Natural killer cell (primary cell): ENCODE data around the gene FGF16. TPM values are rescaled to one million over a fixed set of nuclear protein-coding genes. Genes with fewer than 3 reads are reported as not detected.

Experiments used
- ATAC-seq, 3 donors: fragments of 150-1000 bp in 2 of 3; fragments of 200-7000 bp in 1 of 3; cut with Tn5 transposase; 1 replicate in 1 of 3; 2 replicates in 2 of 3; pipeline ENCODE4 v1.10.0; 2021; ENCODE audit warnings: mild to moderate bottlenecking in 2 of 3, moderate library complexity in 2 of 3
- DNase-seq, 2 donors: peaks; one replicate each; pipeline versions ENCODE4 v3.0.0 to v3.0.0-alpha.2; 2013 to 2021; ENCODE audit warnings: mixed read lengths in 1 of 2
- H3K27ac ChIP-seq: one replicate; pipeline ENCODE4 v1.5.1; 2013; ENCODE audit warnings: mild to moderate bottlenecking, low read length
- H3K27me3 ChIP-seq: one replicate; pipeline ENCODE4 v1.6.1; 2013; ENCODE audit warnings: low read length; ENCODE audit not compliant: control insufficient read depth, insufficient read depth
- H3K36me3 ChIP-seq: one replicate; pipeline ENCODE4 v1.6.1; 2013; ENCODE audit warnings: low read length; ENCODE audit not compliant: control insufficient read depth, insufficient read depth
- H3K4me1 ChIP-seq: one replicate; pipeline ENCODE4 v1.6.1; 2013; ENCODE audit warnings: low read length; ENCODE audit not compliant: control insufficient read depth, insufficient read depth
- H3K4me3 ChIP-seq: one replicate; pipeline ENCODE4 v1.5.1; 2013; ENCODE audit warnings: low read length
- H3K9me3 ChIP-seq: one replicate; pipeline ENCODE4 v1.6.1; 2013; ENCODE audit warnings: low read length; ENCODE audit not compliant: control insufficient read depth, insufficient read depth
- H3K27ac Mint-ChIP-seq, 2 donors: one replicate each; pipeline ENCODE4 v1.8.0; 2022; ENCODE audit warnings: mild to moderate bottlenecking in 2 of 2, mixed read lengths in 2 of 2, moderate library complexity in 1 of 2
- H3K27me3 Mint-ChIP-seq, 2 donors: one replicate each; pipeline ENCODE4 v1.8.0; 2022; ENCODE audit warnings: low read depth in 2 of 2, mixed read lengths in 2 of 2
- H3K36me3 Mint-ChIP-seq: one replicate; pipeline ENCODE4 v1.8.0; 2022; ENCODE audit warnings: mixed read lengths
- H3K4me1 Mint-ChIP-seq, 2 donors: one replicate each; pipeline ENCODE4 v1.8.0; 2022; ENCODE audit warnings: mixed read lengths in 2 of 2
- H3K4me3 Mint-ChIP-seq: one replicate; pipeline ENCODE4 v1.8.0; 2022; ENCODE audit warnings: mild to moderate bottlenecking, moderate library complexity, mixed read lengths
- H3K9me3 Mint-ChIP-seq, 2 donors: one replicate each; pipeline ENCODE4 v1.8.0; 2022; ENCODE audit warnings: mixed read lengths in 2 of 2
- WGBS: methylation state at CpG from one replicate; pipeline ENCODE4 v1.1.7; 2013; ENCODE audit warnings: missing lambda C conversion rate; ENCODE audit not compliant: insufficient coverage; 5-methylcytosine and 5-hydroxymethylcytosine counted together
- intact Hi-C: fragments of 100-400 bp; cut with micrococcal nuclease; formaldehyde crosslinking; loops from one replicate; pipeline ENCODE4 v1.14.2; 2022
- total RNA-seq, 4 donors: library from RNA; stranded (reverse); fragments of 120-200 nt in 1 of 4; gene quantifications; one replicate each; pipeline versions ENCODE4 v1.2.3 to v1.2.4, GENCODE V29; 2013 to 2022
- TF ChIP-seq, protein P1 (sequence below): fragments of 200-600 bp; IDR thresholded peaks from one replicate; pipeline ENCODE4 v1.8.0; 2022; ENCODE audit warnings: antibody characterized with exemption

The FGF16 gene
- total RNA-seq, 3 donors from 2014 or later (not counting 1 experiment from before 2014, with no cell fraction given), result not detected

- DNase-seq, result no peak
- Mint-ChIP-seq H3K9me3 (no peaks in the 10 kb centered on the region), H3K27me3 (no peaks in the 10 kb centered on the region), H3K4me1 (no peaks in the 10 kb centered on the region), H3K27ac (no peak overlapping the region), H3K36me3 (no peaks in the 10 kb centered on the region), H3K4me3 (no peak overlapping the region)
- Histone ChIP-seq H3K27me3 (no peaks in the 10 kb centered on the region), H3K36me3 (no peaks in the 10 kb centered on the region), H3K4me3 (no peak overlapping the region), H3K27ac (no peak overlapping the region), H3K4me1 (no peaks in the 10 kb centered on the region), H3K9me3 (no peaks in the 10 kb centered on the region)
- ATAC-seq, result no peak
- intact Hi-C loops, result no loop called here
- TF ChIP-seq, protein P1, sequence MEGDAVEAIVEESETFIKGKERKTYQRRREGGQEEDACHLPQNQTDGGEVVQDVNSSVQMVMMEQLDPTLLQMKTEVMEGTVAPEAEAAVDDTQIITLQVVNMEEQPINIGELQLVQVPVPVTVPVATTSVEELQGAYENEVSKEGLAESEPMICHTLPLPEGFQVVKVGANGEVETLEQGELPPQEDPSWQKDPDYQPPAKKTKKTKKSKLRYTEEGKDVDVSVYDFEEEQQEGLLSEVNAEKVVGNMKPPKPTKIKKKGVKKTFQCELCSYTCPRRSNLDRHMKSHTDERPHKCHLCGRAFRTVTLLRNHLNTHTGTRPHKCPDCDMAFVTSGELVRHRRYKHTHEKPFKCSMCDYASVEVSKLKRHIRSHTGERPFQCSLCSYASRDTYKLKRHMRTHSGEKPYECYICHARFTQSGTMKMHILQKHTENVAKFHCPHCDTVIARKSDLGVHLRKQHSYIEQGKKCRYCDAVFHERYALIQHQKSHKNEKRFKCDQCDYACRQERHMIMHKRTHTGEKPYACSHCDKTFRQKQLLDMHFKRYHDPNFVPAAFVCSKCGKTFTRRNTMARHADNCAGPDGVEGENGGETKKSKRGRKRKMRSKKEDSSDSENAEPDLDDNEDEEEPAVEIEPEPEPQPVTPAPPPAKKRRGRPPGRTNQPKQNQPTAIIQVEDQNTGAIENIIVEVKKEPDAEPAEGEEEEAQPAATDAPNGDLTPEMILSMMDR, result no peak
- no CpG with 5 or more reads among the region's 1 CpG for WGBS
These were observed 14.2 kb upstream of the FGF16 start for GRCh38 chrX:77433001-77433400.

GRCh38 chrX:77434962-77435361 is 12.2 kb upstream of the FGF16 start:
- ATAC-seq, result no peak
- WGBS, result 64% methylated on average over 1 of the region's 3 CpGs

DNA sequence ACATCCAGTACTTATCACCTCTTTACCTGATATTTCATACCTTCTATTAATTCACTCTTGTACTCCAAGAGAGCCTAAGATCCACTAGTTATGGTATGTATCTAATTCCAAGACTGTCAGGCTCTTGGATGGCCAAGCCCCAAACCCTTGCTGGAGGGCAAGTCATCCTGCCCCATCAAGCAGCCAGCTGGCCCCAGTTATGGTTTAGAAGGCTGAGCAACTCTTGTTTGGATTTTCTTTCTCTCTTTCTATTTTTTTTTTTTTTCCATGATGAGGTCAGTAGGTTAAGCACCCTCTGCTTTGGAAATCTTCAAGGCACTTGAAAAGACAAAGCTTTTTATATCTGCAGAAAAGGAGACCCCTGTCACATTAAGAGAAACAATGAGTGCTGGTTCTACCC is 10.9 kb upstream of the FGF16 start:
- Histone ChIP-seq H3K9me3 (no peaks in the 10 kb centered on the region), H3K27ac (no peak overlapping the region), H3K4me3 (no peak overlapping the region), H3K27me3 (no peaks in the 10 kb centered on the region), H3K36me3 (no peaks in the 10 kb centered on the region), H3K4me1 (no peaks in the 10 kb centered on the region)
- Mint-ChIP-seq H3K4me1 (no peaks in the 10 kb centered on the region), H3K27ac (no peak overlapping the region), H3K36me3 (no peaks in the 10 kb centered on the region), H3K4me3 (no peak overlapping the region), H3K27me3 (no peaks in the 10 kb centered on the region), H3K9me3 (no peaks in the 10 kb centered on the region)
- intact Hi-C loops, result no loop called here
- ATAC-seq (no peak), DNase-seq (no peak)
- TF ChIP-seq, protein P1, result no peak

More at GRCh38 chrX:77434962-77435361, 12.2 kb upstream of the FGF16 start:
- intact Hi-C loops, result no loop called here
- no peaks in the 10 kb centered on the region for H3K9me3 Mint-ChIP-seq
- no peak for DNase-seq
- H3K4me3 Mint-ChIP-seq, result no peak overlapping the region
- Histone ChIP-seq H3K4me1 (no peaks in the 10 kb centered on the region), H3K4me3 (no peak overlapping the region), H3K36me3 (no peaks in the 10 kb centered on the region), H3K27me3 (no peaks in the 10 kb centered on the region), H3K9me3 (no peaks in the 10 kb centered on the region), H3K27ac (no peak overlapping the region)
- no peaks in the 10 kb centered on the region for H3K27me3 Mint-ChIP-seq
- TF ChIP-seq, protein P1, result no peak
- H3K36me3 Mint-ChIP-seq, result no peaks in the 10 kb centered on the region
- H3K27ac Mint-ChIP-seq, result no peak overlapping the region
- no peaks in the 10 kb centered on the region for H3K4me1 Mint-ChIP-seq

- H3K4me1 Mint-ChIP-seq, result no peaks in the 10 kb centered on the region
- TF ChIP-seq, protein P1, result no peak
- H3K36me3 Mint-ChIP-seq, result no peaks in the 10 kb centered on the region
- intact Hi-C loops, result no loop called here
- no peaks in the 10 kb centered on the region for H3K36me3 ChIP-seq
- DNase-seq (no peak), ATAC-seq (no peak)
- H3K9me3 ChIP-seq, result no peaks in the 10 kb centered on the region
- H3K27ac Mint-ChIP-seq, result no peak overlapping the region
- whole genome bisulfite sequencing, result 82% methylated on average over 1 of the region's 1 CpG
- H3K27me3 Mint-ChIP-seq, result no peaks in the 10 kb centered on the region
- no peak overlapping the region for H3K4me3 Mint-ChIP-seq
- H3K4me1 ChIP-seq, result no peaks in the 10 kb centered on the region
- H3K27ac ChIP-seq, result no peak overlapping the region
- no peak overlapping the region for H3K4me3 ChIP-seq
- no peaks in the 10 kb centered on the region for H3K27me3 ChIP-seq
- H3K9me3 Mint-ChIP-seq, result no peaks in the 10 kb centered on the region
These were observed 10.5 kb upstream of the FGF16 start for GRCh38 chrX:77436682-77437081.
